HEK293T (cell line): ENCODE data around the gene BABAM1.

ENCODE experiments used
- CTCF ChIA-PET: fragments of 350-600 bp; formaldehyde crosslinking; extraction: SDS; loops from one replicate; lab custom pipeline; 2021; ENCODE audit warnings: antibody characterized with exemption, inconsistent platforms; lab: Yijun Ruan, JAX
- POLR2A ChIA-PET: fragments of 350-600 bp; formaldehyde crosslinking; extraction: SDS; loops from one replicate; lab custom pipeline; 2020; ENCODE audit warnings: antibody characterized with exemption, inconsistent platforms; lab: Yijun Ruan, JAX
- DNase-seq: peaks from one replicate; pipeline ENCODE4 v3.0.0; 2012; ENCODE audit warnings: mixed read lengths; ENCODE audit errors: extremely low spot score
- ARNT ChIP-seq: fragments of 450-650 bp; IDR thresholded peaks from 2 replicates; pipeline ENCODE4 v1.6.1; 2017; ENCODE audit warnings: mild to moderate bottlenecking
- BHLHE40 ChIP-seq: fragments of 450-650 bp; IDR thresholded peaks from 2 replicates; pipeline ENCODE4 v1.6.1; 2016; ENCODE audit warnings: mild to moderate bottlenecking, moderate library complexity, borderline replicate concordance
- CTBP1 ChIP-seq: fragments of 450-650 bp; IDR thresholded peaks from 2 replicates; pipeline ENCODE4 v1.6.1; 2016; ENCODE audit warnings: borderline replicate concordance
- ELF4 ChIP-seq: fragments of 450-650 bp; IDR thresholded peaks from 2 replicates; pipeline ENCODE4 v1.6.1; 2017; ENCODE audit warnings: antibody characterized with exemption
- FOXK2 ChIP-seq: fragments of 450-650 bp; IDR thresholded peaks from 2 replicates; pipeline ENCODE4 v1.6.1; 2016; ENCODE audit warnings: mild to moderate bottlenecking
- FOXM1 ChIP-seq: fragments of 450-650 bp; IDR thresholded peaks from 2 replicates; pipeline ENCODE4 v1.6.1; 2017; ENCODE audit warnings: mild to moderate bottlenecking, borderline replicate concordance
- HDGF ChIP-seq: fragments of 450-650 bp; IDR thresholded peaks from 2 replicates; pipeline ENCODE4 v1.6.1; 2017; ENCODE audit warnings: antibody characterized with exemption, borderline replicate concordance
- L3MBTL2 ChIP-seq: fragments of 450-650 bp; conservative IDR thresholded peaks from 2 replicates; pipeline ENCODE4 v1.6.1; 2016; ENCODE audit warnings: mild to moderate bottlenecking
- LEF1 ChIP-seq: fragments of 450-650 bp; IDR thresholded peaks from 2 replicates; pipeline ENCODE4 v1.6.1; 2017; ENCODE audit warnings: mild to moderate bottlenecking, borderline replicate concordance
- NFRKB ChIP-seq: fragments of 450-650 bp; IDR thresholded peaks from 2 replicates; pipeline ENCODE4 v1.6.1; 2016; ENCODE audit warnings: mild to moderate bottlenecking, moderate library complexity
- PKNOX1 ChIP-seq: fragments of 450-650 bp; IDR thresholded peaks from 2 replicates; pipeline ENCODE4 v1.6.1; 2016
- SP1 ChIP-seq: fragments of 450-650 bp; IDR thresholded peaks from 2 replicates; pipeline ENCODE4 v1.6.1; 2017
- SUZ12 ChIP-seq: fragments of 450-650 bp; IDR thresholded peaks from 2 replicates; pipeline ENCODE4 v1.6.1; 2016; ENCODE audit warnings: mild to moderate bottlenecking
- TARDBP ChIP-seq: fragments of 450-650 bp; IDR thresholded peaks from 2 replicates; pipeline ENCODE4 v1.6.1; 2016
- ZNF384 ChIP-seq: fragments of 450-650 bp; IDR thresholded peaks from 2 replicates; pipeline ENCODE4 v1.6.1; 2016

The BABAM1 gene

GRCh38 chr19:17229890-17230289 lies 37.4 kb upstream of the BABAM1 start:
- ChIA-PET POLR2A (interaction anchor here (2.8 kb wide), 1 partner anchor 15 kb away, joined by 9 read pairs; the partner anchor contains the start of gene USE1), CTCF (no interaction called here)
- TF ChIP-seq PKNOX1, result no peak
- no peak for TF ChIP-seq ELF4
- no peak for TF ChIP-seq SUZ12
- TF ChIP-seq FOXM1, result no peak
- no peak for DNase-seq

- ChIA-PET POLR2A (interaction anchor here (0.7 to 2.8 kb wide), 2 partner anchors 17 kb away, joined by 3 to 9 read pairs; partner anchors contain the start of gene USE1), CTCF (no interaction called here)
- no peak for TF ChIP-seq SUZ12
- TF ChIP-seq NFRKB, result no peak
- no peak for TF ChIP-seq LEF1
- no peak for TF ChIP-seq CTBP1
- no peak for TF ChIP-seq BHLHE40
- no peak for TF ChIP-seq FOXM1
- no peak for TF ChIP-seq SP1
- no peak for TF ChIP-seq HDGF
- no peak for TF ChIP-seq ZNF384
- TF ChIP-seq ELF4, result no peak
- no peak for DNase-seq
Observed at GRCh38 chr19:17232258-17232657, 35.0 kb upstream of the BABAM1 start.

- TF ChIP-seq ELF4 (no peak), ZNF384 (no peak), CTBP1 (no peak), PKNOX1 (no peak), NFRKB (no peak), FOXK2 (no peak), HDGF (no peak), SUZ12 (no peak), SP1 (no peak), ARNT (no peak), LEF1 (no peak), FOXM1 (no peak), L3MBTL2 (no peak)
- CTCF ChIA-PET, result interaction anchor here (0.5 to 2.0 kb wide), 6 partner anchors 9 to 1093 kb away, joined by 3 to 11 read pairs (median 3); partner anchors contain the start of gene OCEL1
- POLR2A ChIA-PET, result interaction anchor here (0.6 to 3.8 kb wide), 7 partner anchors 9 to 32 kb away, joined by 3 to 44 read pairs (median 7); partner anchors contain the start of genes BABAM1, OCEL1 and USE1
- peak; percentile 60 for DNase-seq
Observed at GRCh38 chr19:17234911-17235299, 32.3 kb upstream of the BABAM1 start.

GRCh38 chr19:17235300-17235970 lies 31.8 kb upstream of the BABAM1 start:
- DNase-seq, result peak; percentile 46
- TF ChIP-seq ZNF384 (no peak), NFRKB (no peak), TARDBP (no peak), L3MBTL2 (no peak)
- CTCF ChIA-PET, result interaction anchor here (0.7 to 2.0 kb wide), 5 partner anchors 8 to 169 kb away, joined by 3 to 11 read pairs (median 3); partner anchors contain the start of gene OCEL1
- POLR2A ChIA-PET, result interaction anchor here (0.6 to 3.8 kb wide), 9 partner anchors 9 to 45 kb away, joined by 3 to 44 read pairs (median 5); partner anchors contain the start of genes BABAM1, OCEL1 and USE1

- TF ChIP-seq PKNOX1, result no peak
- TF ChIP-seq ARNT, result no peak
- TF ChIP-seq FOXK2, result no peak
- TF ChIP-seq SUZ12, result no peak
- POLR2A ChIA-PET, result interaction anchor here (0.6 to 3.8 kb wide), 7 partner anchors 8 to 44 kb away, joined by 3 to 44 read pairs (median 4); partner anchors contain the start of genes OCEL1 and USE1
Observed at GRCh38 chr19:17235971-17236777, 31.1 kb upstream of the BABAM1 start.

GRCh38 chr19:17236811-17237543 lies 30.3 kb upstream of the BABAM1 start:
- CTCF ChIA-PET, result interaction anchor here (0.8 kb wide), 1 partner anchor 148 kb away, joined by 3 read pairs; no protein-coding TSS in a partner anchor
- POLR2A ChIA-PET, result interaction anchor here (1.5 to 3.8 kb wide), 2 partner anchors 11 to 22 kb away, joined by 7 to 44 read pairs; partner anchors contain the start of genes OCEL1 and USE1
- no peak for DNase-seq

More at GRCh38 chr19:17235971-17236777, 31.1 kb upstream of the BABAM1 start:
- DNase-seq, result peak; percentile 51
- CTCF ChIA-PET, result interaction anchor here (0.7 to 2.0 kb wide), 4 partner anchors 8 to 31 kb away, joined by 3 to 11 read pairs (median 3); partner anchors contain the start of gene OCEL1

More at GRCh38 chr19:17236811-17237543, 30.3 kb upstream of the BABAM1 start:
- TF ChIP-seq NFRKB, result no peak
- TF ChIP-seq L3MBTL2, result no peak
- no peak for TF ChIP-seq BHLHE40
- TF ChIP-seq ZNF384, result no peak
- TF ChIP-seq SP1, result no peak
- TF ChIP-seq CTBP1, result no peak
- TF ChIP-seq HDGF, result no peak
- TF ChIP-seq TARDBP, result no peak
- no peak for TF ChIP-seq SUZ12
